Stimulated activated CD4-positive, alpha-beta T cell treated with anti-CD3 and anti-CD28 coated beads, TNF-alpha, amount 100 ng/mL, for 48 hours (primary cell): Measurements from ENCODE around the gene PAAF1.
"Not testable (repeated sequence)": the region's sequence is repeated elsewhere in the genome, so short reads cannot be mapped to it uniquely, and the experiment has no call there.

Experiments used
- DNase-seq, 3 donors: peaks; one replicate each; pipeline ENCODE4 v3.0.0-alpha.2; 2020; ENCODE audit warnings: low read depth in 3 of 3

The PAAF1 gene

DNA sequence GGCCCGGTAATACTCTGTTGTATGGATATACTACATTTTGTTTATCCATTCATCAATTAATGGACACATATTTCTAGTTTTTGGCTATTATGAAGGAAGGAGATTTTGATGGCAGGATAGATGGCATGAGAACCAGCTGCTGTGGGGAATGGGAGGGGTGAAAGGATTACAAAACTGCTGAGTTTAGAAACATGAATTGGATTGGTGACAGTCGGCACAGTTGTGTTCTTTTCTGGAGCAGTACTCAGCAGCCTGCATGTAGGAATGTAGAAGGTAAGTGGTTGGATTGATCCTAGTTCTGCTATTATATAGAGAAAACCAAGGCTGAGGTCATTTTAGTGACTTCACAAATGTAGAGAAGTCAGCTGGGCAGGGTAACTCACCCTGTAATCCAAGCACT is 7.1 kb downstream of the PAAF1 start:
- DNase-seq, result no peak

DNA sequence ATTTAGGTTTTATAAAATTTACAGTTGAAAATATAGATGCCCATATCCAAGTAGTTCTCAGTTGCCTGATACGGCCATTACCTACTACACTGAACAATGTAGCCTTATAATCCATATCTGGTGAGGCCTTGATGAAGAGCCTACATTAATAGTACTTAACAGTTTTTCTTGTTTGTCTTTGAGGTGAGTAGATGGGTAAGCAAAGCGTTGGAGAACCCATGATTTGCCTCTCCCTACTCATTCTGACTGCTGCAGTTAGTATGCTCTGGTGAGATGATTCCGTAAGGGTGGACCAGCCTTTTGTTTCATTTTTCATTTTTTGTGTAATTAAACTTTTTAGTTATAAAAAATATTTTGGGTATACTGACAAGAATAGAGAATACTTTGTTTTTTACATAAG is 11.4 kb downstream of the PAAF1 start:
- no peak for DNase-seq

DNA sequence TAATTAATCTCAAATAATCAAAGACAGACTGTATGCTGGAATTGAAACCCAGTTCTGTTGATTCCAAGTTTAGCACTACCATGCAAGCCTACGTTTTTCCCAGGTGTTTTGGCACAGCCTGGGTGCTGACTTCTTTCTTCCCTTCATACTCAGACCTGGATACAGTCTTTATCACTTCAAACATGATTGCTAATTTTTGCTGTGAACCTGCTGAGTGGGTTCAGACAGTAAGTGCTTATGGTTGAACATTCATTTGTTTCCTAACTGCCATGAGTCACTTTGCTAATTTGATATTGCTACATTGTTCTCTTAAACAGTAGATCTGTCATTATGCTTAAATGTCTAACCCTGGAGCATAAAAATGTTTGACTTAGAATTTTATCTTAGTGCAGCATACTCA is 12.2 kb downstream of the PAAF1 start:
- no peak for DNase-seq

DNA sequence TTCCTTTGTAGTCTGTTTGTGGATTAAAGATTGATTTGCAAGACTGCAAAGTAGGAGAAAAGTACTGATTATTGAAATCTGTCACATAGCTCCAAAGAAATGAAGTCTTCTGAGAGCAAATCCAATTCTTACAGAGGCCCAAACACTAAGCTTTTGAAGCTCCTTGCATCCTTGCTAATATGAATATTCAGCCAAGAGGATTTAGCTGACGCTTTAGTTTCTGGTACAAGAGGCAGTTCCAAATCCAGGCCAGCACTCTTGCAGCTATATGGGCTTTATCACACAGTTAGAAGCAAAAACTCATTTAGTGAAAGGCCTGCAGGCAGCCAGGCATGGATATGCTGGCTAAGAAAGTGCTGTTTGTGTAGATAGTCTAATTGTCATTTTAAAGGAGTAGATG is 12.7 kb downstream of the PAAF1 start:
- no peak for DNase-seq

DNA sequence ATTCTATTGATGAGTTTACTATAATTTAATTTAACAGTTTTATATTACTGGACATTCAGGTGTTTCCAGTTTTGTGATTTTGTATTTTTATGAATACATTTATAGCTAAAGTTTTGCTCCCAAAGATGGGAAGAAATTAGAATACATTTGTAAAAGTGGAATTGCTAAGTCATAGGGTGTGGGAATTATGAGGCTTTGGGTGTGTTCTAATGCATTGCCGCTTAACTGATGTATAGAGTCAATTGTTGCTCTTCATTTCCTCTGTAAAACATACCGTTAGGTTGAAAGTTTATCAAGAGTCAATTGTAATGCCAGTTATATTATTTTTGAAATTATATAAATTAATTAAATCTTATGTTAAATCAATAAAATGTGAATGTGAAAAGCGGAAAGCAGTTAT is 16.2 kb downstream of the PAAF1 start:
- DNase-seq, result no peak

DNA sequence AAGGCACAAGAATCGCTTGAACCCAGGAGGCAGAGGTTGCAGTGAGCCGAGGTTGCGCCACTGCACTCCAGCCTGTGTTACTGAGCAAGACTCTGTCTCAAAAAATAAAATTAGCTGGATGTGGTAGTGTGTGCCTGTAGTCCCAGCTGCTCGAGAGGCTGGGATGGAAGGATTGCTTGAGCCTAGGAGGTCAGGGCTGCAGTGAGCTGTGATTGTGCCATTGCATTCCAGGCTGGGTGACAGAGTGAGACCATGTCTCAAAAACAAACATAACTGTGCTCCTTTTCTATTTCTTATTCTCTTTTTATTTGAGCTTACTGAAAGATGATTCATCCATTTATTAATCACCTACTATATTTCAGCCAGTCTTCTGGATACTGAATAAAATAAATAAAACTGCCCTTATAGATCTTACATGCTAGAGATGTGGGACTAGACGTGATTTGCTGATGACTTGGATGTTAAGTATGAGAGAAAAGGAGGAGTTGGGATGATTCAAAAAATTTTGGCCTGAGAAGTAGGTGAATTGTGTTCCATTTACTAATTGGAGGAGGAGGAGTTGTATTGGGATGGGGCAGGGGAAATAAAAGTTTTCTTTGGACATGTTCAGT is 18.0 kb downstream of the PAAF1 start:
- no peak for DNase-seq

DNA sequence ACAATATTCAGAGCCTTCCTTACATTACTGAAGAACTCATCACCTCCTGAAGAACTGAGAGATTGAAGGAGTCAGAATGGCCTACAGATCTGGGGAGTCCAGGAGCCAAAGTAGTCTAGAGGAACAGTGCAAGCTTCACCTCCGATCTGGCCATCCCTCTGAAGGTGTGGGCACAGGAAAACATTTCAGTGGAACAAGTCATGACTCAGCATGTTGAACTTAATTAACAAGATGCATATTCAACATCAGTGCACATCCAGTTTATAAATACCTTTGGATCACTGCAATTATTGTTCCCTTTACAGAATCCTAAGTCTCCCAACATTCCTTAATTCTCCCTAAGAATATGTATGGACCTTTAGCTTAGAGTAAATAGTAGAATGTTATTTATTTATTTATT is 25.5 kb downstream of the PAAF1 start:
- DNase-seq, result no peak

DNA sequence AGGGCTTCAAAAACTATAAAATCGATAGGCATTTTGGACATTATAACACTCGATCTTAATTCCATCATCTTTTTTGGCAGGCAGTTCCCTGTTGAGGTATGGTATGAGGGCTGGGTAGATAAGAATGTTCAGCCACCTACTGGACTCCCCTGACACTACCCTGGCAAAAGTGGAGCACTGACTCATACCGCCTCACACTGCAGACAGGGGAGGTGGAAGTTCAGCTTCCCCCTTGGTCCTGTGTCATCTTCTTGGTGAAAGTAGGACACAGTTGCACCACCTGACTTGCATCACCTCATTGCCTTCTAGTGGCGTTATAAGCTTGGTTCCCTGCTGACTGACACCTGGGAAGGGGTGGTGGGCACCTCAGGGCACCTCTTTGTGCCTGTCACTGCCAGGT is 30.4 kb downstream of the PAAF1 start:
- peak in 1 of 3 donors; percentile 4 for DNase-seq

DNA sequence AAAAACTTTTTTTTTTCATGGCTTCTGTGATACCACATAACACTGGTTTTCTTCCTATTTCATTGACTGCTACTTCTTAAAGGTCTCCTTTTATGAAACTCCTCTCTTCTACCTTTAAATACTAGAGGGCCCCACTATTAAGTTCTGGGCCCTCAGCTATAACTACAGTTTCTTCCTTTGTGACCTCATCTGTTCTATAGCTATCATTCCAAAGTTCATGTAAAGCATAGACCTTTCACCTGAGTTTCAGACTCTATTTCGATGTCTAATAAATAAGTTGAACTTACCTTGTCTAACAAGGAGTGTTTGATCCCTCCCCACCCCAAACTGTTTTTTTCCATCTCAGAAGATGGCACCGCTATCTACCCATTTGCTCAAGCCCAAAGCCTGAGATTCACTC is 35.2 kb downstream of the PAAF1 start:
- DNase-seq, result no peak

DNA sequence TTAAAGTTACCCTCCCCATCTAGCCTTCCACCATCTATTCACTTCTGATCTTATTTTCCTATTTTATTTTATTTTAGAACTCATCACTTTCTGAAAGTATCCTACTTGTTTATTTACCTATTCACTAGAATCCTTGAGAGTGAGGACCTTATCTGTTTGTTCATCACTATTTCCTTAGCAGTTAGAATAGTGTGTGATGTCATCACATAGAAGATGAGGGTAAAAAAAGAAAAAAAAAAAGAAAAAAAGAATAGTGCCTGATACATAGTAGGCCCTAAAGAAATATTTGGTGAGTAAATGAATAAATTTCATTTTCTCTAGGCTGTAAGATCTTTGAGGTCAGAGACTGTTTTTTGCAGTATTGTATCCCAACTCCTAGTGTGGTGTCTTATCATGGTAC is 36.7 kb downstream of the PAAF1 start:
- no peak for DNase-seq

DNA sequence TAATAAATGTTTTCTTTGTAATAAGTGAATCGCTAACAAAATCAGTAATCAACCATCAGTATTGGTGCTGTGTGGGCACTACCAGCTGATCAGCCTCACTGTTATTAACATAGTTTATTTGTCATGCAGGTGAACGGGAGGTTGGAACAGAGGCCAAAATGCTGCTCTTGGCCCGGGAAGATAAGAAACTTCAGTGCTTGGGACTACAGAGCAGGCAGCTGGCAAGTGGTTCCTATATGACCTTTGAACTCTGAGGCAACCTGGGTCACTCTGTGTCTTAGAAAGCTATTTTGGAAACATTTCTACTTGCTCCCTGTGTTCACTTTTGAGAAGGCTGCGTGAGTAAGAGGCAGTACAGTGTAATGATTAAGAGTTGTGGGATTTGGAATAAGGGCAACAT is 37.5 kb downstream of the PAAF1 start:
- no peak for DNase-seq

DNA sequence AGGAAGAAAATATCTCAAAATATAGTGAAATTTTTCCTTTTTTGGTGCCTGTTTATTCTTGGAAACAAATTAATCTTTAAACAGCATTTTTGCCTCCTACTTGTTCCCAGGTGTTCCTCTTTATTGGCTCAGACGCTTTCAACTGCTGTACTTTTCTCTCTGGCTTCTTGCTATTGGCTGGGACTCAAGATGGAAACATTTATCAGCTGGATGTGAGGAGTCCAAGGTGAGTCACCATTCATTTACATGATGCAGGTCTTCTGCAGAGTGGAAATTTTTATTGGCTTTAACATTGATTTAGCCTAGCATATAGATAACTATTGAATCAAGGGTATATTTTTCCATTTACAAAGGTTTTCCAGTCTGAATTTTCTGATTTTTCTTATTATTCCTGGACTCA is 39.6 kb downstream of the PAAF1 start:
- DNase-seq, result no peak

DNA sequence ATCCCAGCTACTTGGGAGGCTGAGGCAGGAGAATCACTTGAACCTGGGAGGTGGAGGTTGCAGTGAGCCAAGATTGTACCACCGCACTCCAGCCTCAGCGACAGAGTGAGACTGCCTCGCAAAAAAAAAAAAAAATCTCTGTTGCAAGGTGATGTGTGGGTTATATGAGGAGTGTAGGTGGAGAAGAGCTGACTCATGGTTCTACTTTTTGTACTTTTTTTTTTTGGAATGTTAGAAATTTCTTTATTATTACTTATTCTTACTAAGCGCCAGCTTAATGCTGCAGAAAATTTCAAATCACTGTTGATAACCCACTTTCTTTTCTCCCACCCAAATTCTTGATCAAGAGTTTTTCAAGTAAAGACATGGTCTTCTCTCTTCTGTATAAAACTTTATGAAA is 44.4 kb downstream of the PAAF1 start:
- no peak for DNase-seq

DNA sequence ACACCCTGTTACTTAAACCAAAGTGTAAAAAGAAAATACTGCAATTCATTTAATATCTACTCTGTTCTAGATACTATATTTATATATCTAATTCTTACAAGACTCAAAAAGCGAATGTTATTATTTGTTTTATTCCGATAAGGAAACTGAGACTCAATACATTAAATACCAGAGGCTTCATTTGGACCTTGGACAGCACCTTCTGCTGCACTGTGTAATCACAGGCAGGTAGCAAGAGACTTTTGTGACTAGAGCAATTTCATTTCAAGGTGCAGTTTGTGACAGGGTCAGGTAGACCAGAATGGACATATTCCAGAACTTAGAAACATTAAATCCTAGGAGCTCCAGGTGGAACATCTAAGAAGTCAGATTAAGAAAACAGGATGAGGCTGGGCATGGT is 52.6 kb downstream of the PAAF1 start:
- DNase-seq, result no peak

DNA sequence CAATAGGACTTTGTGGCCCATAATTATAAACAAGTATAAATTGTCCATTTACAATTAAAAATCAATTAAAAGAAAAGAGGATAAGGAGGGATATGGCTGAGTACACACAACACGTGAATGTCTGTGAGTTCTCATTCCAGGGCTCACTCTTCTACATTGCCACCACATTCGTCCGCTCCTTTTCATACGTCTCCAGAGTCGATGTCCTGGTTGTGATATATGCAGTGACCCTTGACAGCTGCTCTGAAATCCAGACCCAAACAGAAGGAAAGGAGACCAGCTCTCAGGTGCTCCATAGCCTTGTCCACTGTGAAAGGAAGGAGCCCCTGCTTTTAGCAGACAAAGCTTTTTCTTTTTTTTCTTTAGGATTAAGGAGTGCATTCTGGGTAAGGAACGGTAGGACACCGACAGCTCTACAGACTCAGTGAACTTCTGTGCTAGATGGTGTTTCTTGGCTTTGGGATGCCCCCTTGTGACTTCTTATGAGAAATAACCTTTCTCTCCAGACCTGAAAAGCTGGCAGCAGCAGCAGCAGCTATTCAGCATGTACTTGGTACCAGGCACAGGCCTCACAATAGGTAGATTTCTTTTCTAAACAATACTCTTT is 54.3 kb downstream of the PAAF1 start:
- DNase-seq, result no peak

DNA sequence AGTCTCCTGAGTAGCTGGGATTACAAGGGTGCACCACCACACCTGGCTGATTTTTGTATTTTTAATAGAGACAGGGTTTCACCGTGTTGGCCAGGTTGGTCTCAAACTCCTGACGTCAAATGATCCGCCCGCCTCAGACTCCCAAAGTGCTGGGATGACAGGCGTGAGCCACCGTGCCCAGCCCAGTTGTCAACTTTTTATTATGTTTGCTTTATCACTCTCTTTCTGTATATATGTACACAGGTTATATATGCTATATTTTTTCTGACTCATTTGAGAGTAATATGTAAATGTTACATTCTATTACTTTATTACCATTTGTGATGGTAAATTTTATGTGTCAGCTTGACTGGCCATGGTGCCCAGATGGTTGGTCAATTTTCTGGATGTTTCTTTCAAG is 55.2 kb downstream of the PAAF1 start:
- DNase-seq, result no peak

DNA sequence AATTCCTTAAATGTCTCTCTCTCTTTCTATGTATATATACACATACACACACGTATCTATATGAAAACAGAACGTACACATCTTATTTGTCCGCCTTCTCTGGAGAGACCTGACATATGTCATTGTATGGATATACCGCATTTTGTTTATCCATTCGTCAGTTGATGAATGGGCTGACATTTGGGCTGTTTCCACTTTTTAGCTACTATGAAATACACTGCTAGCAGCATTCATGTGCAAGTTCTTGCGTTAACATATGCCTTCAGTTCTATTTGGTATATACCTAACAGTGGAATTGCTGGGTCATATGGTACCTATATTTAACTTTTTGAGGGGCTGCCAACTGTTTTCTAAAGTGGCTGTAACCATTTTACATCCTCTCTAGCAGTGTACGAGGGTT is 56.0 kb downstream of the PAAF1 start:
- no peak for DNase-seq

DNA sequence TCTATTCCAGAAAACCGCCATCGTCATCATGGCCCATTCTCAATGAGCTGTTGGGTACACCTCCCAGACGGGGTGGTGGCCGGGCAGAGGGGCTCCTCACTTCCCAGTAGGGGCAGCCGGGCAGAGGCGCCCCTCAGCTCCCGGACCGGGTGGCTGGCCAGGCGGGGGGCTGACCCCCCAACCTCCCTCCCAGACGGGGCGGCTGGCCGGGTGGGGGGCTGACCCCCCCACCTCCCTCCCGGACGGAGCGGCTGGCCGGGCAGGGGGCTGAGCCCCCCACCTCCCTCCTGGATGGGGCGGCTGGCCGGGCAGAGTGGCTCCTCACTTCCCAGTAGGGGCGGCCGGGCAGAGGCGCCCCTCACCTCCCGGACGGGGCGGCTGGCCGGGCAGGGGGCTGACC is 59.2 kb downstream of the PAAF1 start:
- DNase-seq, result not testable (repeated sequence)

DNA sequence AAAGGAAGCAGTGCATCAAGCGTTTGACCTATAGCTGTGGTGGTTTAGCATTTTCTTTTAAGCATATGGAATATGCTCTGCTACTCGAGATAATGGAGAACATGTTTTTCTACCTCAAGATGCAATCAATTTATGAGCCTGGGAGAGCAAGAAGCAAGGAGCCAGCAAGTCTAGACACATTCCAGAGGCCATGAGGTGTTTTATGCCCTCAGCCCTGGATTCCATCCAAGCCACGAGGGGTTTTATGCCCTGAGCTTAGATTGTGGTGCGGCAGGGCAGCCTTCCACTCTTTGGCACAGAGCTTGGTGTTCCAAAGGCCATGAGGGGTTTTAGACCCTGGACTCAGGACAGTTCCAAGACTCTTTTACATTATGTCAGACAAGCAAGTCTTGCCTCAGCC is 62.3 kb downstream of the PAAF1 start:
- no peak for DNase-seq

DNA sequence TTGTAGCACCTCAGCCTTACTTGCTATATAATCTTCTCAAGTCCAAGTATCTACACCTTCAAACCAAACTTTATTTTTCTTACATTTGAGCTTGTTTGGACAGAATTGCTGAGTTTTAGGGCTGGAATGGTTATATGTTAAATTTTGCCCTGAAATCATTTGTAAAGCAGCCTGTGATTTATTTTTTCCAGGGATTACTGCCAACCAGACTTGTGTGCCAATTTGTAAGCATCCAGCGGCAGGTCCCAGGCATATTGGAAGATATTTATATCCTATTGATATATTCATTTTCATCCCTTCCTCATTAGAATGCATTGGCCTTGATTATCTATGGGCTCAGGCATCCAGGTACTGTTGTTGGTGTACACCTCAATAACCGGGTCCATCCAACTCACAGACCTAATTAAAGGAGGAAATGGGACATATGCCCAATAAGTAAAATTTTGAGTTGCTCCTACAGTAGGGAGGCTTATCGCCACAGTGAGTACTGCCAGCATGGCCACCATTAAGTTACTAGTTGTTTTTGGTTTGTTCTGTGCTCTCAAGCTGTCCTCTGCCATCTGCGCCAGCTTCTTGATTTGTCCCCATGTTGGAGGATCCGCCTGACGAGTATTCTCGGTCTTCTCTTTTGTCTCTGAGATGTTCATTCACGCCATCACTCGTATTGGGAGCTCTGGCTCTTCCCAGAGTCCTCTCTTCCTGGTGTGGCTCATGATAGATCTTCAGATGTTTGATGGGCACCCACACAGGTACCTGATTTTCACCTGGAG is 64.2 kb downstream of the PAAF1 start:
- no peak for DNase-seq

DNA sequence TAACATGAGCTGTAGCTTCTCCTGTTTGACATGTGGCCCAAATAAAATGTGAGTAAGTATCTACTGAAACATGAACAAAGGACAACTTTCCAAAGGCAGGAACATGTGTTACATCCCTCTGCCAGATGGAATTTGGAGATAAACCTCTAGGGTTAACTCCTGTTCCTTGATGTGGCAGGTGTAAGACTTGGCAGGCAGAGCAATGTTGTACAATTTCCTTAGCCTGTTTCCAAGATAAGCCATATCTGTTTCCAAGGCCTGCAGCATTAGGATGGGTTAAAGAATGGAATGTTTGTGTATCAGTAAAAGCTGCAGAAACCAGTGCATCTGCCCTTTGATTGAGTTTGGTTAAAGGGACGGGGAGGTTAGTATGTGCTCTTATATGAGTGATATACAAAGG is 65.2 kb downstream of the PAAF1 start:
- DNase-seq, result no peak

DNA sequence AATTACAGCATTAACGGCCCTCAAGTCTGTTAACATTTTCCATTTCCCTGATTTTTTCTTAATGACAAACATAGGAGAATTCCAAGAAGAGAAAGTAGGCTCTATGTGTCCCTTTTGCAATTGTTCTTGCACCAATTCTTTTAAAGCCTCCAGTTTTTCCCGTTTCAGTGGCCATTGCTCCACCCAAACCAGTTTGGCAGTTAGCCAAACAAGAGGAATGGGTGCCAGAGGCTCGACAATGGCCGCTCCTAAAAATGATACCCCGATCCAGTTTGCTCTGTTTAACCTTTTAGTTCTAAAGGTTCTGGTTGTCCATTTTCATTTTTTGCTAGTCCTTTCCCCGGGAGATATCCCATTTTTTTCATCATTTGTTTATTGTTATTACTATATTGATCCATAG is 67.3 kb downstream of the PAAF1 start:
- no peak for DNase-seq

DNA sequence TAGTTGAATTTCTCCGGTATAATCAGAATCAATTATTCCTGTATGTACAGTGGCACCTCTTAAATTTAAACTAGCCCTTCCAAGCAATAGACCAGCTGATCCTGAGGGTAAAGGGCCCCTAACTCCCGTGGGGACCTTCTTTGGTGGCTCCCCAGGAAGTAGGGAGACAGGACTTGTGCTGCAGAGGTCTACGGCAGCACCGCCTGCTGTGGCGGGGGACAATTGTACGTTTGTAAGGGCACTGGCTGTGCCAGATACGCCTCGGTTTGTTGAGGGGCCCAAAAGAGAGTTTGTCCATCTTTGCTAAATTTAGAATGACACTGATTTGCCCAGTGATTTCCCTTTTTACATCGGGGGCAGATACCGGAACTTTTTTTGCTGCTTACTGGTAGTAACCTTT is 68.1 kb downstream of the PAAF1 start:
- no peak for DNase-seq

DNA sequence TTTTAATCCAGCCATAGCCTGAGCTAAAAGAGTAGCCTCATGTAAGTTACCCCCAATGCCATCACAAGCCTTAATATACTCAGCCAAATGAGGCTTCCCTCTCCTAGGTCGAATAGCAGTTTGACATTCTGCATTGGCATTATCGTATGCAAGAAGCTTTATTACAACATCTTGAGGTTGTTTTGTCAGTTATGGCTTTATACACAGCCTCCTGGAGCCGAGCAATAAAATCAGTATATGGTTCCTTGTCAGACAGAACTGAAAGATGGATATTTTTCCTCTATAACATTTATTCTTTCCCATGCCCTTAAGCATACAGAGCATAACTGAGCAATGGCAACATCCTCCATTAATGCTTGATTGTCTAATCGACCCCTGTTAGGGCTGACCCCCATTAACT is 68.6 kb downstream of the PAAF1 start:
- DNase-seq, result no peak
